CD14-positive monocyte (primary cell): Measurements from ENCODE around the gene AGBL1. TPM values are rescaled to one million over a fixed set of nuclear protein-coding genes. Genes with fewer than 3 reads are reported as not detected.

Experiments used
- DNase-seq, 3 donors: peaks; one replicate each; pipeline ENCODE4 v3.0.0-alpha.2; 2011 to 2022
- H2AFZ ChIP-seq: 2 replicates; pipeline ENCODE4 v1.6.0; 2012; ENCODE audit warnings: mild to moderate bottlenecking, low read depth, low read length, inconsistent platforms; ENCODE audit not compliant: insufficient read depth, poor library complexity, severe bottlenecking
- H3K27ac ChIP-seq, 2 donors: 1 replicate in 1 of 2; 2 replicates in 1 of 2; pipeline ENCODE4 v1.5.1; 2012 to 2013; ENCODE audit warnings: low read length in 2 of 2, control low read depth in 1 of 2, inconsistent platforms in 1 of 2, low read depth in 1 of 2, mild to moderate bottlenecking in 1 of 2
- H3K27me3 ChIP-seq, 2 donors: one replicate each; pipeline versions ENCODE4 v1.6.0 to v1.6.1; 2011 to 2013; ENCODE audit warnings: low read length in 2 of 2; ENCODE audit not compliant: control insufficient read depth in 2 of 2, insufficient read depth in 2 of 2
- H3K36me3 ChIP-seq, 2 donors: replicated peaks in 1 of 2; 1 replicate in 1 of 2; 2 replicates in 1 of 2; pipeline versions ENCODE4 v1.5.1 to v1.6.1; 2012 to 2013; ENCODE audit warnings: low read length in 2 of 2, control low read depth in 1 of 2, inconsistent platforms in 1 of 2, mild to moderate bottlenecking in 1 of 2; ENCODE audit not compliant: insufficient read depth in 2 of 2, control insufficient read depth in 1 of 2
- H3K4me1 ChIP-seq, 2 donors: 1 replicate in 1 of 2; 2 replicates in 1 of 2; pipeline versions ENCODE4 v1.5.1 to v1.6.1; 2012 to 2013; ENCODE audit warnings: low read length in 2 of 2, control low read depth in 1 of 2, inconsistent platforms in 1 of 2, mild to moderate bottlenecking in 1 of 2, moderate library complexity in 1 of 2; ENCODE audit not compliant: insufficient read depth in 2 of 2, control insufficient read depth in 1 of 2
- H3K4me2 ChIP-seq: replicated peaks from 2 replicates; pipeline ENCODE3; 2012; ENCODE audit warnings: low read length, moderate library complexity, mild to moderate bottlenecking; ENCODE audit not compliant: poor library complexity, severe bottlenecking; ENCODE audit errors: extremely low read depth
- H3K4me3 ChIP-seq, 3 experiments: fragments of 200-600 bp in 1 of 3; sonication (generic) in 1 of 3; replicated peaks in 1 of 3; 1 replicate in 2 of 3; 2 replicates in 1 of 3; pipeline ENCODE4 v1.5.1; 2011 to 2013; ENCODE audit warnings: low read length in 3 of 3, mild to moderate bottlenecking in 3 of 3, control low read depth in 2 of 3, low read depth in 2 of 3, inconsistent platforms in 1 of 3, moderate library complexity in 1 of 3
- H3K79me2 ChIP-seq: 2 replicates; pipeline ENCODE4 v1.6.0; 2012; ENCODE audit warnings: mild to moderate bottlenecking, control low read depth, inconsistent platforms, low read length, moderate library complexity; ENCODE audit not compliant: insufficient read depth
- H3K9ac ChIP-seq: 2 replicates; pipeline ENCODE4 v1.6.0; 2017; ENCODE audit warnings: low read length, mild to moderate bottlenecking; ENCODE audit not compliant: insufficient read depth, poor library complexity, severe bottlenecking
- H3K9me3 ChIP-seq, 2 donors: replicated peaks in 1 of 2; 1 replicate in 1 of 2; 2 replicates in 1 of 2; pipeline versions ENCODE4 v1.5.1 to v1.6.1; 2012 to 2013; ENCODE audit warnings: low read length in 2 of 2, control low read depth in 1 of 2; ENCODE audit not compliant: control insufficient read depth in 1 of 2, insufficient read depth in 1 of 2
- H4K20me1 ChIP-seq: 2 replicates; pipeline ENCODE4 v1.6.0; 2012; ENCODE audit warnings: mild to moderate bottlenecking, low read length, control low read depth, moderate library complexity; ENCODE audit not compliant: insufficient read depth
- H3K27ac Mint-ChIP-seq, 7 donors: one replicate each; pipeline ENCODE4 v1.8.0; 2020; ENCODE audit warnings: mild to moderate bottlenecking in 7 of 7, mixed read lengths in 7 of 7, moderate library complexity in 6 of 7, inconsistent platforms in 2 of 7
- H3K27me3 Mint-ChIP-seq, 3 donors: one replicate each; pipeline ENCODE4 v1.8.0; 2021 to 2022; ENCODE audit warnings: low read depth in 3 of 3, mild to moderate bottlenecking in 3 of 3, mixed read lengths in 3 of 3, moderate library complexity in 3 of 3, inconsistent platforms in 1 of 3
- H3K36me3 Mint-ChIP-seq, 2 donors: one replicate each; pipeline ENCODE4 v1.8.0; 2020; ENCODE audit warnings: mixed read lengths in 2 of 2, inconsistent platforms in 1 of 2, mild to moderate bottlenecking in 1 of 2
- H3K4me1 Mint-ChIP-seq: one replicate; pipeline ENCODE4 v1.8.0; 2020; ENCODE audit warnings: mild to moderate bottlenecking, mixed read lengths
- H3K4me3 Mint-ChIP-seq, 2 donors: one replicate each; pipeline ENCODE4 v1.8.0; 2020; ENCODE audit warnings: mild to moderate bottlenecking in 2 of 2, mixed read lengths in 2 of 2, moderate library complexity in 1 of 2
- H3K9me3 Mint-ChIP-seq, 7 donors: one replicate each; pipeline ENCODE4 v1.8.0; 2020 to 2022; ENCODE audit warnings: mixed read lengths in 7 of 7, mild to moderate bottlenecking in 6 of 7, moderate library complexity in 6 of 7, inconsistent platforms in 2 of 7
- CTCF ChIP-seq: fragments of 200-600 bp; IDR thresholded peaks from one replicate; pipeline ENCODE4 v1.8.0; 2022; ENCODE audit warnings: antibody characterized with exemption, mild to moderate bottlenecking
- WGBS: methylation state at CpG from one replicate; pipeline ENCODE4 v1.1.5; 2013; ENCODE audit warnings: missing lambda C conversion rate; ENCODE audit not compliant: insufficient coverage; 5-methylcytosine and 5-hydroxymethylcytosine counted together
- intact Hi-C, 2 donors: fragments of 100-400 bp; cut with micrococcal nuclease; formaldehyde crosslinking; loops; one replicate each; pipeline versions ENCODE4 v1.15.0 to v1.15.1; 2023
- polyA plus RNA-seq, 3 donors: library from polyadenylated mRNA; depleted of rRNA in 1 of 3; unstranded in 2 of 3; stranded (reverse) in 1 of 3; fragments of 300-500 nt in 2 of 3; fragments of >200 nt in 1 of 3; fragmentation: Illumina TruSeq in 2 of 3; gene quantifications; 1 replicate in 2 of 3; 2 replicates in 1 of 3; pipeline ENCODE4 v1.2.3, GENCODE V29; 2012 to 2021

Gene AGBL1
- polyA plus RNA-seq, 3 donors: not detected

GRCh38 chr15:86591158-86591557 is 511.5 kb downstream of the AGBL1 start:
- Histone ChIP-seq H3K36me3 (no peaks in the 10 kb centered on the region), H3K4me3 (no peak overlapping the region), H3K9ac (no peak overlapping the region), H3K27me3 (no peaks in the 10 kb centered on the region), H2AFZ (no peak overlapping the region), H3K9me3 (peaks cover 3 to 6% of the 10 kb centered on the region in 2 donors), H4K20me1 (no peaks in the 10 kb centered on the region), H3K4me1 (no peaks in the 10 kb centered on the region), H3K79me2 (no peaks in the 10 kb centered on the region), H3K27ac (no peak overlapping the region), H3K4me2 (no peak overlapping the region)
- intact Hi-C loops: no loop called here
- H3K4me3 Mint-ChIP-seq: no peak overlapping the region
- H3K36me3 Mint-ChIP-seq: no peaks in the 10 kb centered on the region
- no peak overlapping the region for H3K27ac Mint-ChIP-seq
- no peak for DNase-seq
- TF ChIP-seq CTCF: no peak
- peaks cover 0 to 13% (median 7%) of the 10 kb centered on the region in 7 donors for H3K9me3 Mint-ChIP-seq
- 100% methylated on average over 1 of the region's 1 CpG for WGBS
- no peaks in the 10 kb centered on the region for H3K4me1 Mint-ChIP-seq
- no peaks in the 10 kb centered on the region for H3K27me3 Mint-ChIP-seq

GRCh38 chr15:86591994-86592735 is 512.5 kb downstream of the AGBL1 start:
- Histone ChIP-seq H3K4me2 (no peak overlapping the region), H2AFZ (no peak overlapping the region), H3K27ac (no peak overlapping the region), H3K27me3 (no peaks in the 10 kb centered on the region), H3K4me1 (no peaks in the 10 kb centered on the region), H3K4me3 (no peak overlapping the region), H3K9me3 (peaks cover 3 to 9% of the 10 kb centered on the region in 2 donors), H3K9ac (no peak overlapping the region), H4K20me1 (no peaks in the 10 kb centered on the region), H3K79me2 (no peaks in the 10 kb centered on the region), H3K36me3 (no peaks in the 10 kb centered on the region)
- no peaks in the 10 kb centered on the region for H3K4me1 Mint-ChIP-seq
- no peaks in the 10 kb centered on the region for H3K27me3 Mint-ChIP-seq
- H3K4me3 Mint-ChIP-seq: no peak overlapping the region
- DNase-seq: no peak
- WGBS: 82% methylated on average over 5 of the region's 9 CpGs
- peaks cover 4 to 17% (median 10%) of the 10 kb centered on the region in 7 donors for H3K9me3 Mint-ChIP-seq
- H3K27ac Mint-ChIP-seq: no peak overlapping the region
- no peaks in the 10 kb centered on the region for H3K36me3 Mint-ChIP-seq
- no peak for TF ChIP-seq CTCF
- intact Hi-C loops: no loop called here
